GM18907 (cell line): ENCODE measurements around the gene CD8A.
"Not testable (repeated sequence)": the region's sequence is repeated elsewhere in the genome, so short reads cannot be mapped to it uniquely, and the experiment has no call there.

Experiments
- ATAC-seq: cut with Tn5 transposase; IDR thresholded peaks from one replicate; pipeline ENCODE4 v1.9.1; 2021; ENCODE audit warnings: mild to moderate bottlenecking, moderate library complexity; ENCODE audit not compliant: unreplicated experiment

Gene CD8A

DNA sequence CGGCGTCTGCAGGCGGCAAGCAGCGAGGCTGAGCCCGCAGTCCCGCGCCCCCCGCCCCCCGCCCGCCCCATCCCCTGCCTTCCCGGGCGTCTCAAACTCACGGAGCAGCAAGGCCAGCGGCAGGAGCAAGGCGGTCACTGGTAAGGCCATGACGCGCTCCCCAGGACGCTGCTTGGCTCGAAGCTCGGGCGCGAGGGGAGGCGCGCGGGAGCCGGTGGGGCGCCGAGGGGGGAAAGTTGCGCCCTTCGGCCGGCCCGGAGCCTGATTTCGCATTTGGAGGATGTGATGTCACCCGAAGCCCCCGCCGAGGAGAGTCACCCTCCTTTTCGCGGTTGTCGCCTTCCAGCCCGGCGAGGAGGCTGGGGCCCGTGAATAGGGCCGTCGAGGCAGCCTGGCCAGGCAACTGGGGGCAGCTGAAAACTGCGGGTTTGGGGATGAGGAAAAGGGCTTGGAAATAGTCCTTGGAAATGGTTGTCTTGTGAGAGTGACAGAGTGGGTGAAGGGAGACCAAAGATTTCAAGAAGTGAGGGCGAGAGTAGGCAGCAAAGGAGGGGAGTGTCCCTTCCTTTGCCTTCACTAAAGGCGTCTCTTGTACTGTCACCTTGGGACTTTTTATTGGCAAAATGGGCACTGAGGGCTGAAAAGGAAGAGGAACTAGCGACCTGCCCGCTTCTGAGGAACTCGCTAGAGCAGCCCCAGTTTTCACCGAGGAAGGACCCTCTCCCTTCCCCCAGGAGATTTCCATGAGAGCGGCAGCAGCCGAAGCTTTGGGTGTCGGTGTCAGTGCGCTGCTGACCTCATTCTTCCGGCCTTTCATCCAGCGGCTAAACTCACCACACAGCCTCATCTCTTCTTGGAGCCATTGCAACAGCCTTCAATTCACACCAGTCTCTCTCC is at the start of gene CD8A:
TSS of gene CD8A (minus strand) at position 238 of the 897 bp plus-strand sequence. CDS start at position 150, 88 bp downstream.
- ATAC-seq: no peak

DNA sequence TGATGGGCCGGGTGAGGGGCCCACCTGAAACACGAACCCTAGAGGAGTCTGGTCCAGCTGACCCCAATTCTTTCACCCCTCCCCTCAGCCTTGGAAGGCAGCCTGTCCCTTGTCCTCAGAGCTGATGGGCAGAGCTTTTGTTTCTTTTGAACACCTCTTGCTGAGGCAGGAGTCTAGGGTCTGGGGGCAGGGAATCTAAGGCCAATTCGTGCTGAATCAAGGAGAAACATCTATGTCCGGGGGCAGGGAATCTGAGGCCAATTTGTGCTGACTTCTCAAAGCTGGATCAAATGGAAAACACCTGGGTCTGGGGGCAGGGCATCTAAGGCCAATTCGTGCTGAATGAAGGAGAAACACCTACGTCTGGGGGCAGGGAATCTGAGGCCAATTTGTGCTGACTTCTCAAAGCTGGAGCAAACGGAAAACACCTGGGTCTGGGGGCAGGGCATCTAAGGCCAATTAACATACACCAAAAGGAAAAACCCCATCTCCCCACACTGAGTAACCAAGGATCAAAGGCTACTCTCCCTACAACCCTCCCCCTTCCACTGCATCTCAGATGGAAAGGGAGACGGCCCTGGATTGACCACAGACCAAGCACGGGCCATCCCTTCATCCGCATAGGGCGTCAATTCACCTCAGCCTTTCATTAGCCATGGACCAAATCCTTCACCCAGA is 49.3 kb upstream of the CD8A start:
- not testable (repeated sequence) for ATAC-seq

DNA sequence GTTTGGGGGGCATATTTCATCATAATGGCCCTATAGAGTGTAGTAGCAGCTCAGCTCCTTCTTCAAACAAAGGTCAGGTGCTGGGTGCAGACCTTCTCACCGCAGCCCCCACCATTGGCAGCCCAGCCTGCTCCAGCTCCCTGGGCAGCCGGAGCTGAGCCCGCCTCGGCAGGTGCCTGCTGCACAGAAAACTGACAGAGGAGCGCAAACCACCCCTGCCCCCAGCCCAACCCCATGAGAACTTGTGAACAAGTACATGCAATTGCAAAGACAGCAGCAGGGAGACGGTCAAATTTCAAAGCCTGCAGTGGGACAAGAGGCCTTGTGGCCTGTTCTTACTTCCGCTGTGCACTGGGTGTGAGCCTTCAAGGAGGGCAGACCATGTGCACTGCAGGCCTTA is 48.7 kb upstream of the CD8A start:
- not testable (repeated sequence) for ATAC-seq

DNA sequence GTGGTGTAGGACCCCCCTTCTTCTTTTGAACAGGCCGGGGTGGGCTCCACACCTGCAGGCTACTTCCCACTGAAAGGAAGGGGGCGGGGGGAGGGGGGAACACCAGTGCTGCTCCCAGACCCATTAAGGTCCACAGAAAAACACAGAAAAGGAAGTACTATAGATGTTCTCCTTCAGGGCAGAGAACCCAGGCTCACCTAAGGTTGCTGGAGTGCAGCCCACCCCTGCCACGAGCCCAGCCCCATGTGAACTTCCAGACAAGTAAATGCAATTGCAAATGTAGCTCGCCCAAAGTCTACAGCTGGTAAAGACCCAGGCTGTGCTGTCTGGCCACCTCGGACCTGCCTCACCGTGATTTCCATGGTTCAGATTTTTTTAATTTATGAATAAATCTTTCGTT is 47.0 kb upstream of the CD8A start:
- ATAC-seq: not testable (repeated sequence)

DNA sequence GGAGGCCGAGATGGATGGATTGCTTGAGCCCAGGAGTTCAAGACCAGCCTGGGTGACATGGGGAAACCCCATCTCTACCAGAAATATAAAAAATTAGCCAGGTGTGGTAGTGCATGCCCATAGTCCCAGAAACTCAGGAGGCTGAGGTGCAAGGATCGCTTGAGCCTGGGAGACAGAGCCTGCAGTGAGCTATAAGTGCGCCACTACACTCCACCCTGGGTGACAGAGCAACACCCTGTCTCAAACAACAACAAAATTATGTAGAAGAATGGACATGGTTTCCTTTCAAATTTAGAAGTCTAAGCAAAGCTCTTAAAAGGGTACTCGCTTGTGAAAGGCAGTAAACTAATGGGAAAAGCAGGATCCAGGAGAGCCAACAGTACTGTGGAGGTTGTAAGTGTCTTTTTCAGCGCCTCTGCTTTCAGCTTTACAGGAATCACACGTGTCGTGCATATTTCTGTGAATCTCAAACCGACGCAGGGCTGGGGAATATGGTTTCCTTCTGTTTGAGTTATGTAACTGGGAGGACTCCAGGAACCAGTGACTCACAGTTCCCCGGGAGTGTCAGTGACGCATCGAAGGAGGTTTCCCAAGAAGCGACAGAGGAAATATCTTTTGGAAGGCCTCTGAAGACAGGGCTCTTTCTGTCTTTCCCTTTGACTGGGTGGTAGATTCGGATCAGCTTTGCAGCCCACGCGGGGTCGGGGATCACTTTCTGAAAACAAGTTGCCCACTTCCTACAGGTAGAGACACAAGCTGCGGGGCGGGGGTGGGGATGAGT is 46.4 kb upstream of the CD8A start:
- not testable (repeated sequence) for ATAC-seq

DNA sequence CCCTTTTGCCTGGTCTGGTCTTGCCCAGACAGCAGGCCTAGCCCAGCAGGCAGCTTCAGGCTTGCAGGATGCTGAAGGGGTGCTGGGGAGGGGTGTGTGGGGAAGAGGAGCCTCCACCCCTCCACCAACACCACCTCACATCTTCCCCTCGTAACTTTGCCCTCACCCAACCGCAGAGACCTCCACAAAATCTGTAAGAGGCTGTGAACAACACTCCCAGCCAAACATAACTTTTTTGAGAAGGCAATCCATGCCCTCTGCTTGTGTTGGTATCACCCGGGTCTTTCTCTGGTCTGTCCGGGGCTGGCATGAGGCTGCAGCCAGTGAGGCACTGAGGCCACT is 44.8 kb upstream of the CD8A start:
- ATAC-seq: not testable (repeated sequence)

DNA sequence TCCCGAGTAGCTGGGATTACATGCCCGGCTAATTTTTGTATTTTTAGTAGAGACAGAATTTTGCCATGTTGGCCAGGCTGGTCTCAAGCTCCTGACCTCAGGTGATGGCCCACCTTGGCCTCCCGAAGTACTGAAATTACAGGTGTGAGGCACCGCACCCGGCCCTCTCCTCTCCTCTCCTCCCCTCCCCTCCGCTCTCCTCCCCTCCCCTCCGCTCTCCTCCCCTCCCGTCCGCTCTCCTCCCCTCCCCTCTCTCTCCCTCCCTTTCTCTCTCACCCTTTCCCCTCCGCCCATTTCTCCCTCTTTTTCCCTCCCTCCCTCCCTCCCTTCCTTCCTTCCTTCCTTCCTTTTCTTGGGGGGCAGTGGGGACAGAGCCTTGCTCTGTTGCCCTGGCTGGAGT is 42.6 kb upstream of the CD8A start:
- ATAC-seq: no peak

DNA sequence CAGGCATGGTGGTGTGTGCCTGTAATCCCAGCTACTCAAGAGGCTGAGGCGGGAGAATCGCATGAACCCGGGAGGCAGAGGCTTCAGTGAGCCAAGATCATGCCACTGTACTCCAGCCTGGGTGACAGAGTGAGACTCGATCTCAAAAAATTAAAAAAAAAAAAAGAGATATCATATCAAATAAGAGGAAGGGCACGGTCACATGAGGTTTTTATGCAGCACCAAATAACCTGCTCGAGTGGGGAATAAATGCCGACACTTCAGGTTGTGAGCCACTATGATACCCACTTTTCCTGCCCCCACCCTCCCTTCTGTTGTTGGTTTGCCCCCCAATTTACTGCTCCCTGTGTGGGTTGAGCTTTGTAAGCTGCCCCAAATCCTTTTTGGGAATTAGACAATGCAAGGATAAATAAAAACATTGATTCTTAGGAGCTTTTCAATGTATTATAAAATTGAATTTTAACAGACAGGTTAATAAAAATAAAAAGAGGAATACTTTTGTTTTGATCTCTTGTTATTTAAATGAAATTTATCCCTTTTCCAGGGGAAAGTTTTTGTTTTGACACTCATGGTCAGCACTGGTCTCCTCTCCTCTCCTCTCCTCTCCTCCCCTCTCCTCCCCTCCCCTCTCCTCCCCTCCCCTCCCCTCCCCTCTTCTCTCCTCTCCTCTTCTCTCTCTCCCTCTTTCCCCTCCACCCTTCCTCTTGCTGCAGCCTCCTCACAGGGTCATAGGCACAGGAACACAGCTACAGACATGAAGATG is 41.8 kb upstream of the CD8A start:
- no peak for ATAC-seq

DNA sequence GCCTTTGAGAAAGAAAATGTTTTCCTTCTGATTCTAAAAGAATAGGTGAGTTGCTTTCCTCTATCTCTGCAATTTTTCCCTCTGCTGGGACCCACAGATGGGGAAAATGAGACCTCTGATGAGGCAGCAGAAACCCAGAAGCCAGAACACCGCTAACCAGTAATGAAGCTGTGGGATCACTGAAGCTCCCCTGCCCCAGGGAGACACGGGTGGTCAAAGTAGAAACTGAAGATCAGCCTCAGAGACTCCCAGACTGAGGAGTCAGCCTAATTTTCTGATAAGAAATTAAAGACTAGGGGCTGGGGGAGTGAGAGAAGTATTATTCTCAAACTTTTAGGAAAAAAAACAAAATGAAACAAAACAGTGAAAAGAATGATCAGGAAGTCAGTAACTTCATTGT is 40.8 kb upstream of the CD8A start:
- ATAC-seq: no peak

DNA sequence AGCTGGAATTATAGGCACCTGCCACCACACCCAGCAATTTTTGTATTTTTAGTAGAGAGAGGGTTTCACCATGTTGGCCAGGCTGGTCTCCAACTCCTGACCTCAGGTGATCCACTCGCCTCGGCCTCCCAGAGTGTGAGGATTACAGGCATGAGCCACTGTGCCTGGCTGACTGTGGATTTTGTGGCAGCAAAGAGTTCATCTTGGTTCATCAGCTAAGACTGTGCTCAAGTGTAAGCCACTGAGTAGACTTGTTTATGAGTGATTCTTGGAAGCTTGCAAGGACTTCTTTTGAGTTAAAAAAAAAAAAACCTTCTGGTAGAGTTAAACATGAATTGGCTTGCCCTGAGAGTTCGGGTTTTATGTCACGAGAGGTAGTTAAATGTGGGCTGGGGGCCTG is 36.2 kb upstream of the CD8A start:
- ATAC-seq: no peak

DNA sequence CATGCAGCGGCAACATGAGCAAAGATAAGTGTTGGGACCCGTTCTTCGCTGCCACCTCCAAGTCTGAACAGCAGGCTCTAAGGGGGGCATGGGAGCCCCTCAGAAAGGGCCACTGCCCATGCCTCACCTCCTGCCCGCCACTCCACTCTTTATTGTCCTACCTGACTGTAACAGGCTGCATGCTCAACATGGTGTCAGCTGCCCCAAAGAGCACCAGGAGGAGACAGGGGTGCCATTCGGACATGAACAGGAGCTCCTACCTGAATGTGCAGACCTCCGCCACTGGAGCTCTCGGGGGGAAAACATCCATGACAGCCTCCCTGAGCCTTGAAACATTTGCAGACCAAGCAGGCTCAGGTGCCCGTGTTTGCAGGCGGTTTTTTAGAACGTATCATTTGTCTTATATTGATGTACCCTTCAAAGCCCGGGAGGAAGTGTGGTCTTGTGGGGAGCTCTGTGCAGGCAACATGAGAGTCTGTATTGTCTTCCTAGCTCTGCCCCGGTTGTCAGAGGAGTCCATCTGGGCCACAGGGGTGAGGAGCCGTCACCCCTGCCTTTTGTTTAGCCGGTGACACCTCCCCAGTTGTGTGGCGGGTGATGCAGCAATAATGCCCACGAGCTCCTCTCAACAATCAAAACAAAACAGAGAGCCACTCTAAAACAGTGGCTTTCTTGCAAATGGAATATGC is 35.1 kb upstream of the CD8A start:
- ATAC-seq: no peak

DNA sequence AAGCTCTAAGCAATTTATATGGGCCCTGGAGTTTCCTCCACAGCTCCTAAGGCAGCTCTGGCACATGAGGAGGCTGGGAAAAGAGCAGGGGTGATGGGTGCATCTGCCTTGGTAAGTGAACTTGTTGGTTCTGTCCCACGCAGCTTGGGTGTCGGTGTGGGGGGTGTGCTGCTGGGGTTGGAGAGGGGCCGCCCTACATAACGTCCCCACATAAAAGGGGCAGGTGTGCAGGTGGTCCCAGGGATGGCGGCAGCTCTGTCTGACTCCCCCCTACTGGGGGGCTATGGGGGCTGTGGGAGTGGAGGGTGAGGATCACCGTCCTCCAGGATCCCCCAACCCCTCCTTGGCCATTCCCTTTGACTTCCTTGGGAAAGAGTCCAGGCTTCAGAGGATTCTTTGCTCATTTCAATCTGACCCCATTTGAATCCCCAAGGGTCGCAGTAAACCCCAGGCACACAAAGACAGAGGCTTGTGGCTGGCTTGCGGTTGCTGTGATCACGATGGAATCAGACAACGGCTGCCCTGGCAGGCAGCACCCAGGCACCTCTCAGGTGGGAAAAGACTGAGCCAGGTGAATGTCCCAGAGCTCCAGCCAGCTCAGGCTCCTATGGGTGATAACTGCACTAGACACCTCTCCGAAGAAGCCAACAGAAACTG is 34.5 kb upstream of the CD8A start:
- no peak for ATAC-seq

DNA sequence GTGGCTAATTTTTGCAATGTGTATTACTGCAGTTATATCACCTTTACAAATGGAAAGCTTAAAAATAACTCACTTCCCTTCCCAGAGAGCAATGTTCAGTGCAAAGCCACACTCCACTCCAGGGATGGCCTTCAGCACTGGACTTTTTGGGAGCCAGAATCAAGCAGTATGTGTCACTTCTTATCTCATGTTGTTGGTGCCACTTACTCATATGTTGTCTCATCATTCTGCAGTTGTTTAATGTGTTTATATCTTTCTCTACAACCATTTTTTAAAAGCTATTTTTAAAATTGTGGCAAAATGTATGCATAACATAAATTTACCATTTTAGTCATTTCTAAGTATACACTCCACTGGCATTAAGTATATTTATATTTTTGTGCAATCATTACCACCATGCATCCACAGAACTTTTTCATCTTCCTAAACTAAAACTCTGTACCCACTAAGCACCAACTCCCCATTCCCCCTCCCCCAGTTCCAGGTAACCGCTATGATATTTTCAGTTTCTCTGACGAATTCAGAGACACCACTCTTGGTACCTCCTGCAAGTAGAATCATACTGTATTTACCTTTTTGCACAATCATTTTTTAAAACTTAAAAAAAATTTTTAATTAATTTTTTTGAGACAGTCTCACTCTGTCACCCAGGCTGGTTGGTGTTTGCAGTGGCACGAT is 32.1 kb upstream of the CD8A start:
- no peak for ATAC-seq

DNA sequence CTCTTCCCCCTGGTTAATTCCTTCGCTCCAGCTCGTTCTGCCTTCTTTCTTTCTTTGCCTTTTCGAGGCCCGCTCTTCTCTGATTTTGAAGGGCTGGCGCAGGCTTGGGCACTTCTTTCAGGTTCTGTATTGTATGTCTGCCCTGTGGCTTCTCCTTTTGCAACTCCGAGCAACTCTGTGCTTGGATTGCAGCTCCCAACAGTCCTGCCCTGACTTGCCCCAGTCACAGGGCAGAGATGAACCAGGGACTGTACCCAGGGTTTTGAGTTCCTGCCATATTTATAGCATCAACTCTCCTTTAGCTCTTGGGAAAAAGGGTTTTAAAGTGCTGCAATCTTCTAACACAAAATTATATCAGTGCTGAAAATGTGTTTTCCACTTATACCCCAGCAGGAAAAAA is 31.1 kb upstream of the CD8A start:
- no peak for ATAC-seq

DNA sequence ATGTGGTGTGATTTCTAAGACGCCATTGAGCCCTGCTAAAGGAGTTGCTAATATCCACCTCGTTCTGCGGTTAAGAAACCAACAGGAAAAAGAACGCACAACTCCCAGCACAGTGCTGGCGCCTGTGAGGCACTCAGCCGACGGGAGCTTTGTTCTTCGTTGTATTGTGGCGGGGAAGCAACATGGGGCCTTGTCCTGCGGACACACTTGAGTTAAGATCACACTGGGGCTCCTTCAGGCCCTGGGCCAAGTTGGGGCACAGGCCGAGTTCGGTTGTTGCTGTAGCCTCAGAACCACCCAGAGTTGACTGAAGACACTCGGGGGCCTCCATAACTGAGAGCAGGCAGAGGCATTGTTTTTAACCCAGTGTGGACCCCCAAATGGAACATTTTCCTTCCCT is 30.6 kb upstream of the CD8A start:
- ATAC-seq: no peak

DNA sequence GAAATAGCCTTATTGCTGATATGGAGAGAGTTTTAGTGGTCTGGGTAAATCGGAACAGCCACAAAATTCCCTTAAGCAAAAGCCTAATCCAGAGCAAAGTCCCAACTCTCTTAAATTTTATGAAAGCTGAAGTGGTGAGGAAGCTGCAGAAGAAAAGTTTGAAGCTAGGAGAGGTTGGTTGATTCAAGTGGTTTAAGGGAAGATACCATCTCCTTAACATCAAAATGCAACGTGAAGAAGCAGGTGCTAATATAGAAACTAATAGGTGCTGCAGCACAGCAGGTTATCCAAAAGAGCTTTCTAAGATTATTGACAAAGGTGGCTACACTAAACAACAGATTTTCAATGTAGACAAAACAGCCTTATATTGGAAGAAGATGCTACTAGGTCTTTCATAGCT is 28.2 kb upstream of the CD8A start:
- no peak for ATAC-seq

DNA sequence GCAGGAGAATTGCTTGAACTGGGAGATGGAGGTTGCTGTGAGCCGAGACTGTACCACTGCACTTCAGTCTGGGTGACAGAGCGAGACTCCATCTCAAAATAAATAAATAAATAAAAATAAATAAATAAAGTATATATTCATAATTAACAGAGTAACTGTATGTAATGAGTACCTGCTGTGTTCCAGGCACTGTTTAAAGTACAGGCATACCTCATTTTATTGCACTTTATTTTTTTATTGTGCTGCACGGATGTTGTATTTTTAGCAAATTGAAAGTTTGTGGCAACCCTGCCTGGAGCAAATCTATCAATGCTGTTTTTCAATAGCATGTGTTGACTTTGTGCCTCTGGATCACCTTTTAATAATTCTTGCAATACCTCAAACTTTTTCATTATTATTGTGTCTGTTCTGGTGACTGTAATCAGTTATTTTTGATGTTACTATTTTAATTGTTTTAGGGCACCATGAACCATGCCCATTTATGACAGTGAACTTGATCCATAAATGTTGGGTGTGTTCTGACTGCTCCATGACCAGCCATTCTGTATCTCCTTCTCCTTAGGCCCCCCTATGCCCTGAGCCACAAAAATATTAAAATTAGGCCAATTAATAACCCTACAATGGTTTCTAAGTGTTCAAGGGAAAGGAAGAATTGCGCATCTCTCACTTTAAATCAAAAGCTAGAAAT is 27.5 kb upstream of the CD8A start:
- ATAC-seq: no peak

DNA sequence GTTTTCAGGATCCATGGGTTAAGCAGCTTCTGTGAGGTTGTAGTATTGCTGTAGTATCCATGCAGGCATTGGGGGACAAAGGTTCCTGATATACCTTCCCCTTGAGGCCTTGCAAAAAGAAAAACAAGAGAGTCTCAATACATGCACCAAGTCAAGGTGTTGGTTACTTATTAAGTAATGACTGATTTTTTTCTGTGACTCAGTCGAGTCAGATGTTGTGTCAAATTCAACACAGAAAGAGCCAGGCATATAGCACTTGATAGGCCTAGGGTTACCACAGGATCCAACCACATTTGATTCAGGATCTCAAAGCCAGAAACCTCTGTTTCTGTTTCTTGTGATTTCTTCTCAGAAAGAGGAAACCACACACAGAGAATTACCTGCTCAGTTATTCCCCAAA is 24.9 kb upstream of the CD8A start:
- ATAC-seq: no peak
